ENCODE results near the gene TECTB. TPM values are rescaled to one million over a fixed set of nuclear protein-coding genes. Genes with fewer than 3 reads are reported as not detected.
"Not testable (repeated sequence)": the region's sequence is repeated elsewhere in the genome, so short reads cannot be mapped to it uniquely, and the experiment has no call there.

Gene TECTB
- total and polyA plus RNA-seq, 12 donors = not detected

DNA sequence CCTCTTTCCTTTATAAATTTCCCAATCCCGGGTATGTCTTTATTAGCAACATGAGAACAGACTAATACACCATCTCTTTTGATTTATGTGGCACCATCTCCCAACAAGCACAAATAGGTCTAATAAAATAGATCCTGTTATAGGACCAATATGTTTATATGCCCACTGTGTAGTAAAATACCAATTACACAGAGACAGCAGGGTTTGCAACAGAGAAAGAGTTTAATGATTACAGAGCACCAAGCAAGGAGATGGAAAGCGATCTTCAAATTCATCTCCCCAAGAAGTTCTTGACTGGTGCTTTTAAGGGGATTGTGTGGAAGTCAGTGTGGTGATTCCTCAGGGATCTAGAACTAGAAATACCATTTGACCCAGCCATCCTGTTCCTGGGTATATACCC is 33.5 kb upstream of the TECTB start:
- Histone ChIP-seq H3K4me1 (no peaks in the 10 kb centered on the region), H3K27me3 (no peaks in the 10 kb centered on the region), H3K27ac (no peak overlapping the region), H3K36me3 (no peaks in the 10 kb centered on the region), H3K9me3 (peaks cover 0 to 33% (median 4%) of the 10 kb centered on the region in 11 donors), H3K4me3 (no peak overlapping the region)
- DNase-seq (no peak), ATAC-seq (no peak)
- 93 to 96% methylated on average over 2 of the region's 2 CpGs for WGBS, 2 donors
- TF ChIP-seq, protein P1, sequence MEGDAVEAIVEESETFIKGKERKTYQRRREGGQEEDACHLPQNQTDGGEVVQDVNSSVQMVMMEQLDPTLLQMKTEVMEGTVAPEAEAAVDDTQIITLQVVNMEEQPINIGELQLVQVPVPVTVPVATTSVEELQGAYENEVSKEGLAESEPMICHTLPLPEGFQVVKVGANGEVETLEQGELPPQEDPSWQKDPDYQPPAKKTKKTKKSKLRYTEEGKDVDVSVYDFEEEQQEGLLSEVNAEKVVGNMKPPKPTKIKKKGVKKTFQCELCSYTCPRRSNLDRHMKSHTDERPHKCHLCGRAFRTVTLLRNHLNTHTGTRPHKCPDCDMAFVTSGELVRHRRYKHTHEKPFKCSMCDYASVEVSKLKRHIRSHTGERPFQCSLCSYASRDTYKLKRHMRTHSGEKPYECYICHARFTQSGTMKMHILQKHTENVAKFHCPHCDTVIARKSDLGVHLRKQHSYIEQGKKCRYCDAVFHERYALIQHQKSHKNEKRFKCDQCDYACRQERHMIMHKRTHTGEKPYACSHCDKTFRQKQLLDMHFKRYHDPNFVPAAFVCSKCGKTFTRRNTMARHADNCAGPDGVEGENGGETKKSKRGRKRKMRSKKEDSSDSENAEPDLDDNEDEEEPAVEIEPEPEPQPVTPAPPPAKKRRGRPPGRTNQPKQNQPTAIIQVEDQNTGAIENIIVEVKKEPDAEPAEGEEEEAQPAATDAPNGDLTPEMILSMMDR (IDR thresholded peaks at IDR 0.05) = no peak
- intact Hi-C loops (cut with DNase I) = no loop called here

DNA sequence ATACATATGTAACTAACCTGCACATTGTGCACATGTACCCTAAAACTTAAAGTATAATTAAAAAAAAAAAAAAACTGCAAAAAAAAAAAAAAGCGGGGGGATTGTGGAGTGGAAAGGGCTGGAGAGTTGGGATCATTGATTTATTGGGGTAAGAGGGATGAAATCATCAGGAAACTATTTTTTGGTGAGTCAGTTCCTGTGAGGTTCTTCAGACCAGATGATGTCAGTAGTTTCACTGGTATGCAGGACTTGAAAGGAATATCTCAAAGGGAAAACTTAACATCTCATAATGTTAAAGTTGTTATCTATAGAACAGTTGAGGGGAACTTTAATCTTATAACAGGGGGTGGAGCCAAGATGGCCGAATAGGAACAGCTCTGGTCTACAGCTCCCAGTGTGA is 32.6 kb upstream of the TECTB start:
- no peaks in the 10 kb centered on the region for H3K36me3 ChIP-seq
- intact Hi-C loops (cut with DNase I) = no loop called here
- peaks cover 0 to 33% (median 4%) of the 10 kb centered on the region in 11 donors for H3K9me3 ChIP-seq
- TF ChIP-seq, protein P1 (IDR thresholded peaks at IDR 0.05) = no peak
- DNase-seq (no peak), ATAC-seq (no peak)
- H3K4me1 ChIP-seq = no peaks in the 10 kb centered on the region
- no peak overlapping the region for H3K4me3 ChIP-seq
- no peaks in the 10 kb centered on the region for H3K27me3 ChIP-seq
- WGBS, 2 donors = 41 to 78% methylated on average over 2 of the region's 2 CpGs
- no peak overlapping the region for H3K27ac ChIP-seq

DNA sequence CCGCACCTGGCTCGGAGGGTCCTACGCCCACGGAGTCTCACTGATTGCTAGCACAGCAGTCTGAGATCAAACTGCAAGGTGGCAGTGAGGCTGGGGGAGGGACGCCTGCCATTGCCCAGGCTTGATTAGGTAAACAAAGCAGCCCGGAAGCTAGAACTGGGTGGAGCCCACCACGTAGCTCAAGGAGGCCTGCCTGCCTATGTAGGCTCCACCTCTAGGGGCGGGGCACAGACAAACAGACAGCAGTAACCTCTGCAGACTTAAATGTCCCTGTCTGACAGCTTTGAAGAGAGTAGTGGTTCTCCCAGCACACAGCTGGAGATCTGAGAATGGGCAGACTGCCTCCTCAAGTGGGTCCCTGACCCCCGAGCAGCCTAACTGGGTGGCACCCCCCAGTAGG is 32.0 kb upstream of the TECTB start:
- H3K9me3 ChIP-seq = peaks cover 0 to 33% (median 4%) of the 10 kb centered on the region in 11 donors

DNA sequence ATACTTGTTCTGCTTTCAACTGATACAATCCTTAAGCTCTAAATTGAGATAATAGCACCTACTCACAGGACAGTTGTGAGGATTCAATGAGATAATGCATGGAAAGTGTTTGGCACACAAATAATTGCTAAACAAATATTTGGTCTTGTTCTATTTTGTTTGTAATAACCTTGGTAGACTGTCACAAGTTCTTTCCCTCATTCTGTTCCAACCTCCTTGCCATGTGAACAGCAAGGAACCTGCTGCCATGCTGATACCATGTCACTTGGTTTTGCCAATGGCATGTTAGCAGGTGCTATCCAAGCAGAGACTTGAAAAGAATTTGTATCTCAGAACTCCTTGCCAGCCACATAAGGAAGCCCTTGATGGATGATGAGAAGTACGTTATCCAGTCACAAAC is 24.8 kb upstream of the TECTB start:
- WGBS, 2 donors = 45 to 59% methylated on average over 1 of the region's 1 CpG
- ATAC-seq (no peak), DNase-seq (no peak)
- Histone ChIP-seq H3K27ac (no peak overlapping the region), H3K36me3 (no peaks in the 10 kb centered on the region), H3K4me3 (no peak overlapping the region), H3K4me1 (no peaks in the 10 kb centered on the region), H3K27me3 (no peaks in the 10 kb centered on the region), H3K9me3 (no peaks in the 10 kb centered on the region)
- TF ChIP-seq, protein P1 (IDR thresholded peaks at IDR 0.05) = no peak
- intact Hi-C loops (cut with DNase I) = no loop called here

More for the DNA sequence above, 32.0 kb upstream of the TECTB start:
- H3K4me3 ChIP-seq; H3K4me1 ChIP-seq; H3K27ac ChIP-seq; ATAC-seq; DNase-seq; intact Hi-C loops (cut with DNase I); H3K36me3 ChIP-seq; H3K27me3 ChIP-seq: not testable (repeated sequence)
- 69 to 78% methylated on average over 4 to 9 of the region's 9 CpGs for whole genome bisulfite sequencing, 2 donors

DNA sequence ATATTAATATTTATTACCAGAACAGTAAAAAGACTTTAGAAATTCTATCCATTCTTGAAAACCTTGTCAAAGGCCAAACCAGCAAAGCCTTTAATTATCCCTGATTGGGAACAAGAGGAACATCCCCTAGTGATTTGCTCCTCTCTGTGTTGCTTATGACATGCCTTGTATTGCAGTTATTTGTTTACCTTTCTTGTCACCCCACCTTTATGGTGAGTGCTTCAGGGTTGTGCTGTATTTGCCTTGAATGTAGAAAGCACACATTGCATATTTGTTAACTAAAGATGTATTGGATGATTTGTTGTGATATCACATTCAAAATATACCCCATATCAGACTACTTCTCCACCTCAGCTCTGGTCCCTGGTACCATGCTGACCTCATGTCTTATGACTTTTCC is 23.5 kb upstream of the TECTB start:
- ATAC-seq (no peak), DNase-seq (no peak)
- H3K4me3 ChIP-seq = no peak overlapping the region
- intact Hi-C loops (cut with DNase I) = no loop called here
- H3K4me1 ChIP-seq = no peaks in the 10 kb centered on the region
- TF ChIP-seq, protein P1 (IDR thresholded peaks at IDR 0.05) = no peak
- no peak overlapping the region for H3K27ac ChIP-seq
- no peaks in the 10 kb centered on the region for H3K9me3 ChIP-seq
- no peaks in the 10 kb centered on the region for H3K27me3 ChIP-seq
- no peaks in the 10 kb centered on the region for H3K36me3 ChIP-seq
